BJ (cell line): Measurements from ENCODE around the gene SPINK6. TPM values are rescaled to one million over a fixed set of nuclear protein-coding genes. Genes with fewer than 3 reads are reported as not detected.
A peak's percentile ranks its signal among the peaks of the same experiment; 100 is the strongest.

Experiments used
- CTCF ChIA-PET: fragments of 350-600 bp; formaldehyde crosslinking; extraction: SDS; loops from one replicate; lab custom pipeline; 2021; ENCODE audit warnings: antibody characterized with exemption, inconsistent platforms; lab: Yijun Ruan, JAX
- POLR2A ChIA-PET: fragments of 300-600 bp; sonication (Branson Sonifier 250); formaldehyde crosslinking; extraction: SDS; loops from one replicate; lab custom pipeline; 2021; ENCODE audit warnings: antibody characterized with exemption; lab: Charles Lee
- DNase-seq: peaks from one replicate; pipeline ENCODE4 v3.0.0-alpha.2; 2011; ENCODE audit warnings: low read depth
- H3K27me3 ChIP-seq: 2 replicates; pipeline ENCODE4 v1.6.0; 2011; ENCODE audit warnings: low read length; ENCODE audit not compliant: control insufficient read depth, insufficient read depth
- H3K36me3 ChIP-seq: 2 replicates; pipeline ENCODE4 v1.5.1; 2011; ENCODE audit warnings: low read length; ENCODE audit not compliant: control insufficient read depth, insufficient read depth
- H3K4me3 ChIP-seq: 2 replicates; pipeline ENCODE4 v1.5.1; 2011; ENCODE audit warnings: low read depth, mild to moderate bottlenecking, control low read depth, low read length
- polyA plus RNA-seq: library from polyadenylated mRNA; depleted of rRNA; stranded (reverse); fragments of >200 nt; gene quantifications from 2 replicates; pipeline ENCODE4 v1.2.3, GENCODE V29; 2011
- TF ChIP-seq, protein P1 (sequence below): IDR thresholded peaks from 2 replicates; pipeline ENCODE4 v1.5.1; 2011; ENCODE audit warnings: low read depth, mild to moderate bottlenecking, control low read depth, inconsistent platforms, low read length, moderate library complexity; ENCODE audit not compliant: insufficient read depth

Gene SPINK6
- polyA plus RNA-seq, 1 experiment, result not detected

- ChIA-PET CTCF (no interaction called here), POLR2A (no interaction called here)
- H3K36me3 ChIP-seq, result no peaks in the 10 kb centered on the region
- no peaks in the 10 kb centered on the region for H3K27me3 ChIP-seq
- H3K4me3 ChIP-seq, result no peak within 1 kb of the TSS
- no peak for DNase-seq
- TF ChIP-seq, protein P1, sequence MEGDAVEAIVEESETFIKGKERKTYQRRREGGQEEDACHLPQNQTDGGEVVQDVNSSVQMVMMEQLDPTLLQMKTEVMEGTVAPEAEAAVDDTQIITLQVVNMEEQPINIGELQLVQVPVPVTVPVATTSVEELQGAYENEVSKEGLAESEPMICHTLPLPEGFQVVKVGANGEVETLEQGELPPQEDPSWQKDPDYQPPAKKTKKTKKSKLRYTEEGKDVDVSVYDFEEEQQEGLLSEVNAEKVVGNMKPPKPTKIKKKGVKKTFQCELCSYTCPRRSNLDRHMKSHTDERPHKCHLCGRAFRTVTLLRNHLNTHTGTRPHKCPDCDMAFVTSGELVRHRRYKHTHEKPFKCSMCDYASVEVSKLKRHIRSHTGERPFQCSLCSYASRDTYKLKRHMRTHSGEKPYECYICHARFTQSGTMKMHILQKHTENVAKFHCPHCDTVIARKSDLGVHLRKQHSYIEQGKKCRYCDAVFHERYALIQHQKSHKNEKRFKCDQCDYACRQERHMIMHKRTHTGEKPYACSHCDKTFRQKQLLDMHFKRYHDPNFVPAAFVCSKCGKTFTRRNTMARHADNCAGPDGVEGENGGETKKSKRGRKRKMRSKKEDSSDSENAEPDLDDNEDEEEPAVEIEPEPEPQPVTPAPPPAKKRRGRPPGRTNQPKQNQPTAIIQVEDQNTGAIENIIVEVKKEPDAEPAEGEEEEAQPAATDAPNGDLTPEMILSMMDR, result no peak
Measured at GRCh38 chr5:148168246-148168645, 34.6 kb upstream of the SPINK6 start, which contains the start of gene SPINK14. SPINK14 (plus strand) TSS chr5:148168546; CDS start chr5:148169733, 1,187 bp downstream.

DNA sequence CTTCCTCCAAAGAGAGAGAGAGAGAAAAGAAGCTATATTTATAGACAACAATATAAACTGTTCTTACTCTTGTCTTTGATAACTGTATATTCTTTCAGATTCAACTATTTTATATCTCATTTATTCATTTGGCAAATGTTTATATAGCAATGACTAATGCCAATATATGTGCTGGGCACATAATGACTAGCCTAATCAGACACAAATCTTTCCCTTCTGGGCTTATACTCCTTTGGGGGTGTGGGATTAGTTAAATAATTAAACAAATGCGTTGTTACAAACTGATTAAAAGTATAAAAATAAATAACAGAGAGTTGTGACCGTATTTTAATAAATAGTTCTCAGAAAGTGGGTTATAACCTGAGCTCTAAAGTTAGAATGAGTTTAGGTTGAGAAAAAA, 30.5 kb upstream of the SPINK6 start:
- H3K36me3 ChIP-seq, result no peaks in the 10 kb centered on the region
- ChIA-PET POLR2A (no interaction called here), CTCF (no interaction called here)
- DNase-seq, result no peak
- H3K4me3 ChIP-seq, result no peak overlapping the region
- no peaks in the 10 kb centered on the region for H3K27me3 ChIP-seq
- TF ChIP-seq, protein P1, result no peak

DNA sequence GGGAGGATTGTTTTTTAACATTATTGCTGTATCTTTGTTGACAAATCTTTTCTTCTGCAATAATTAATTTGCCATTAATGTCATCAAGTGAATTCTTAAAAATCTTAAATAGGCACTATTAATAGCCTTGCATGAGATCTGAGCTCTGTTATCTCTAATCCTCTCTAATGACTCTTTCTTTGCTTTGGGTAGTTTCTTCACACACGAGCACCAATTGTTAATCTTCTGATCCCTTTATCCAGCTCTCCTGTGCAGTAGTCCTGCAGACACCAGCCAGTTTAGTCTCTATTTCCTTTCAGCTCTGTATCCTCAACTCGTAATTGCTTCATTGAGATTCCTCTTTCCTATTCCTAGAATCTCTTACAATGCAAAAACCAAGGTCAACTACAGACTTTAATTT, 26.4 kb upstream of the SPINK6 start:
- no peaks in the 10 kb centered on the region for H3K36me3 ChIP-seq
- POLR2A ChIA-PET, result no interaction called here
- no peak for DNase-seq
- TF ChIP-seq, protein P1, result no peak
- H3K4me3 ChIP-seq, result no peak overlapping the region
- CTCF ChIA-PET, result interaction anchor here (1.3 to 4.3 kb wide), 2 partner anchors 198 to 555 kb away, joined by 5 to 16 read pairs; no protein-coding TSS in a partner anchor
- no peaks in the 10 kb centered on the region for H3K27me3 ChIP-seq

GRCh38 chr5:148177207-148177606, 25.6 kb upstream of the SPINK6 start:
- CTCF ChIA-PET, result interaction anchor here (1.3 to 4.3 kb wide), 2 partner anchors 198 to 554 kb away, joined by 5 to 16 read pairs; no protein-coding TSS in a partner anchor
- H3K36me3 ChIP-seq, result no peaks in the 10 kb centered on the region
- POLR2A ChIA-PET, result no interaction called here
- no peak overlapping the region for H3K4me3 ChIP-seq
- no peak for DNase-seq
- TF ChIP-seq, protein P1, result no peak
- H3K27me3 ChIP-seq, result no peaks in the 10 kb centered on the region

DNA sequence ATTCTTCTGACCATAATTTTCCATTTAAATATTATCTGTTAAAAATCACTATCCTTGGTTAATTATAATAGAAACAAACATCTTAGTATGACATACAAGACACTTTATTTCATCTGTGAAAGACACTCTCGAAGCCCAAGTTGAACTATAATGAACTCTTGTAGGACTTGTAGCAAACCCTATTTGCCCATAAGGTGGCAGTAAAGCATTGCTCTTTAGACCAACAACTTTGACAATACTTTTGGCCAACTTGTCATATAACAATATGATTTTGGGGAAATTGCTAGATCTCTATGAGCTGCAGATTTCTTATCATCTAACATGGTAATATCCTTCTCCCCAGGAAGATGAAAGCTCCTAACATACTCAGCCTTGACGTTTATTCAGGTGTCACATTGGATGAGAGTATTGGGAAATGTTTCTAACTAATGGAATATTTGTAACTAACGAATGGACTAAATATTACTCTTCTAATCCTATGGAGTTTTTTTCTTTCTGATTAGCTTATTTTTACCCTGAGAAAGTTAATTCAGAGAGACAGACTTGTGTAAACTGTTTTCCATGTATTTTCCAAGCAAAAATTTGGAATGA, 23.5 kb upstream of the SPINK6 start:
- CTCF ChIA-PET, result interaction anchor here (0.6 to 2.2 kb wide), 12 partner anchors 9 to 845 kb away, joined by 3 to 15 read pairs (median 4); no protein-coding TSS in a partner anchor
- POLR2A ChIA-PET, result no interaction called here
- no peaks in the 10 kb centered on the region for H3K27me3 ChIP-seq
- TF ChIP-seq, protein P1, result peak; percentile 67
- H3K36me3 ChIP-seq, result no peaks in the 10 kb centered on the region
- peak; percentile 3 for DNase-seq
- H3K4me3 ChIP-seq, result no peak overlapping the region
